Endothelial cell (in vitro differentiated cells): ENCODE results near the gene GSK3B. TPM values are rescaled to one million over a fixed set of nuclear protein-coding genes. Genes with fewer than 3 reads are reported as not detected.
A peak's percentile ranks its signal among the peaks of the same experiment; 100 is the strongest.
"Not testable (repeated sequence)": the region's sequence is repeated elsewhere in the genome, so short reads cannot be mapped to it uniquely, and the experiment has no call there.

Source experiments
- DNase-seq: peaks from one replicate; pipeline ENCODE4 v3.0.0; 2021; ENCODE audit warnings: low spot score
- H3K27ac Mint-ChIP-seq: one replicate; pipeline ENCODE4 v1.8.0; 2021; ENCODE audit warnings: mixed read lengths, inconsistent platforms; ENCODE audit not compliant: unreplicated experiment
- H3K27me3 Mint-ChIP-seq: one replicate; pipeline ENCODE4 v1.8.0; 2021; ENCODE audit warnings: mild to moderate bottlenecking, moderate library complexity, mixed read lengths, inconsistent platforms; ENCODE audit not compliant: unreplicated experiment
- H3K36me3 Mint-ChIP-seq: one replicate; pipeline ENCODE4 v1.8.0; 2021; ENCODE audit warnings: mild to moderate bottlenecking, low read depth, mixed read lengths, inconsistent platforms; ENCODE audit not compliant: unreplicated experiment
- H3K4me1 Mint-ChIP-seq: one replicate; pipeline ENCODE4 v1.8.0; 2021; ENCODE audit warnings: mild to moderate bottlenecking, mixed read lengths, inconsistent platforms; ENCODE audit not compliant: unreplicated experiment
- H3K4me3 Mint-ChIP-seq: one replicate; pipeline ENCODE4 v1.8.0; 2021; ENCODE audit warnings: mild to moderate bottlenecking, mixed read lengths, inconsistent platforms; ENCODE audit not compliant: unreplicated experiment
- H3K9me3 Mint-ChIP-seq: one replicate; pipeline ENCODE4 v1.8.0; 2021; ENCODE audit warnings: mixed read lengths, inconsistent platforms; ENCODE audit not compliant: unreplicated experiment
- total RNA-seq: library from RNA; stranded (reverse); fragmentation: NEBNext Ultra II Directional; extraction: Animal tissue kit (Norgen Biotek cat#: 25700); gene quantifications from one replicate; pipeline ENCODE4 v1.2.1, GENCODE V29; 2021; ENCODE audit not compliant: unreplicated experiment
- TF ChIP-seq, protein P1 (sequence below): fragments of 200-600 bp; sonication (generic); IDR thresholded peaks from one replicate; pipeline ENCODE4 v1.5.0; 2021; ENCODE audit warnings: antibody characterized with exemption; ENCODE audit not compliant: unreplicated experiment

The GSK3B gene
- total RNA-seq, 1 donor from 2014 or later = 78.6 TPM

DNA sequence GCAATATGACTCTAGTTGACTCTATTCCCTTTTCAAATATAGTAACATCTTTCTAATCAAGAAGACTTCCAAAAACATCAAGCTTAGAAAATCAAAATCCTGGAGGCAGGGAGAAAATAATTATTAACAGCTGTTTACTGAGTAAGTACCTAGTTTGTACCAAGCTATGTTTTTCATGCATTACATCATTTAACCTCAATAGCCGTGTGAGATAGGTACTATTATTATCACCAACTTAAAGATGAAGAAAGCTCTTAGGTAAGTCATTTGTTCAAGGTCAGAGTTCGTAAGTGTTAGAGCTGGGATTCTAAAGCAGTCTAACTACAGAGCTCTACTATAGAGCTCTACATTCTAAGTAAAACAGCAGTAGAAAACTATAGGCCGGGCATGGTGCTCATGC is 41.6 kb downstream of the GSK3B start:
- Mint-ChIP-seq H3K27ac (peak overlapping the region; percentile 61), H3K9me3 (no peaks in the 10 kb centered on the region), H3K27me3 (no peaks in the 10 kb centered on the region), H3K4me1 (peaks cover 31% of the 10 kb centered on the region), H3K36me3 (peaks cover 9% of the 10 kb centered on the region), H3K4me3 (no peak overlapping the region)
- TF ChIP-seq, protein P1, sequence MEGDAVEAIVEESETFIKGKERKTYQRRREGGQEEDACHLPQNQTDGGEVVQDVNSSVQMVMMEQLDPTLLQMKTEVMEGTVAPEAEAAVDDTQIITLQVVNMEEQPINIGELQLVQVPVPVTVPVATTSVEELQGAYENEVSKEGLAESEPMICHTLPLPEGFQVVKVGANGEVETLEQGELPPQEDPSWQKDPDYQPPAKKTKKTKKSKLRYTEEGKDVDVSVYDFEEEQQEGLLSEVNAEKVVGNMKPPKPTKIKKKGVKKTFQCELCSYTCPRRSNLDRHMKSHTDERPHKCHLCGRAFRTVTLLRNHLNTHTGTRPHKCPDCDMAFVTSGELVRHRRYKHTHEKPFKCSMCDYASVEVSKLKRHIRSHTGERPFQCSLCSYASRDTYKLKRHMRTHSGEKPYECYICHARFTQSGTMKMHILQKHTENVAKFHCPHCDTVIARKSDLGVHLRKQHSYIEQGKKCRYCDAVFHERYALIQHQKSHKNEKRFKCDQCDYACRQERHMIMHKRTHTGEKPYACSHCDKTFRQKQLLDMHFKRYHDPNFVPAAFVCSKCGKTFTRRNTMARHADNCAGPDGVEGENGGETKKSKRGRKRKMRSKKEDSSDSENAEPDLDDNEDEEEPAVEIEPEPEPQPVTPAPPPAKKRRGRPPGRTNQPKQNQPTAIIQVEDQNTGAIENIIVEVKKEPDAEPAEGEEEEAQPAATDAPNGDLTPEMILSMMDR = no peak
- DNase-seq = no peak

DNA sequence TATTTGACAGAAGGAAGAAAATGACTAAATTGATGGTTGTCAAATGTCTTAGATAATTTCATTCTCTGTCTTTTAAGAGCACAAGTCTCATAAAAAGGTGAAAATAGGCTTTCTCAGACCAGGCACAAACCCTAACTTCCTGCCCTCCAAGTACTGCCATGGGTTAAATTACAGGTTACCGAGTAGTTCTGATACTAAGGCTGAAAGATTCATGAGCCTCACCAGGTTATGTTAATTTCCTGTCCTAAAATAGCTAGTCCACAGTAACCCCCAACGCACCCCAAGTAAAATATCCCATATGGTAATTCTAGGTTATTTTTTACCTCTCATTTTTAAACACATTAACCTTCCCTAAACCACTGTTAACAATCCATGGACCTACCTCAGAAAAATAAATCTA is 42.0 kb downstream of the GSK3B start:
- TF ChIP-seq, protein P1 = no peak
- peaks cover 9% of the 10 kb centered on the region for H3K36me3 Mint-ChIP-seq
- no peaks in the 10 kb centered on the region for H3K27me3 Mint-ChIP-seq
- no peak for DNase-seq
- no peaks in the 10 kb centered on the region for H3K9me3 Mint-ChIP-seq
- H3K4me3 Mint-ChIP-seq = no peak overlapping the region
- H3K4me1 Mint-ChIP-seq = peaks cover 31% of the 10 kb centered on the region
- H3K27ac Mint-ChIP-seq = peak overlapping the region; percentile 61

GRCh38 chr3:120051570-120051969 is 42.7 kb downstream of the GSK3B start:
- not testable (repeated sequence) for H3K9me3 Mint-ChIP-seq, DNase-seq, H3K27me3 Mint-ChIP-seq, H3K27ac Mint-ChIP-seq, H3K36me3 Mint-ChIP-seq, H3K4me3 Mint-ChIP-seq
- peaks cover 31% of the 10 kb centered on the region for H3K4me1 Mint-ChIP-seq

DNA sequence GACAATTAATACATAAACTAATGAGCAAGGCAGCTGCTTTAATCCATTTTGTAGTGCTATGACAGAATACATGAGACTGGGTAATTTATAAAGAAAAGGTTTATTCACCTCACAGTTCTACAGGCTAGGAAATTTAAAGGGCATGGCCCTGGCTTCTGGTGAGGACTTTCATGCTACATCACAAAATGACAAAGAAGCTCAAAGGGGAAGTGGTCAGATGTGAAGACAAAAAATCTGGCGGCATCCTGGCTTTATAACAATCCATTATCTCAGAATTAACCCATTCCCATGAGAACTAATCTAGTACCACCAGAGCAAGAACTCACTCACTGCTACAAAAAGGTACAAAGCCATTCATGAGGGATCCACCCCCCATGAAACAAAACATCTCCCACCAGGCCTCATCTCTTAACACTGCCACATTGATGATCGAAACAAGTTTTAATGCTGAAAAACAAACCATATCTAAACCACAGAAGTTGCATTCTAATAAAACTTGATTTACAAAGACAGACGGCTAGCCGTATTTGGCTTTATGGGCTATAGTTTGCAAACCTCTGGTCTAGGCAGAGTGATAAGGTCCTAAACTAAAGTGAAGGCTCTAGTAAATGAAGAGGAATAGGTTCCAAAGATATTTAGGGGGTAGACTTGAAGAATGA is 44.2 kb downstream of the GSK3B start:
- peaks cover 31% of the 10 kb centered on the region for H3K4me1 Mint-ChIP-seq
- peaks cover 16% of the 10 kb centered on the region for H3K36me3 Mint-ChIP-seq
- H3K4me3 Mint-ChIP-seq = no peak overlapping the region
- TF ChIP-seq, protein P1 = no peak
- no peak for DNase-seq
- no peak overlapping the region for H3K27ac Mint-ChIP-seq
- H3K9me3 Mint-ChIP-seq = no peaks in the 10 kb centered on the region
- H3K27me3 Mint-ChIP-seq = no peaks in the 10 kb centered on the region

- Mint-ChIP-seq H3K27ac (no peak overlapping the region), H3K27me3 (peaks cover 2% of the 10 kb centered on the region), H3K36me3 (peaks cover 24% of the 10 kb centered on the region)
Measured at GRCh38 chr3:120049072-120049471, 45.2 kb downstream of the GSK3B start.

More at GRCh38 chr3:120049072-120049471, 45.2 kb downstream of the GSK3B start:
- Mint-ChIP-seq H3K4me1 (peaks cover 31% of the 10 kb centered on the region), H3K4me3 (no peak overlapping the region), H3K9me3 (no peaks in the 10 kb centered on the region)
- TF ChIP-seq, protein P1 = no peak
- DNase-seq = no peak
